Measurements from ENCODE around the gene HMGXB3.

HMGXB3 gene

DNA sequence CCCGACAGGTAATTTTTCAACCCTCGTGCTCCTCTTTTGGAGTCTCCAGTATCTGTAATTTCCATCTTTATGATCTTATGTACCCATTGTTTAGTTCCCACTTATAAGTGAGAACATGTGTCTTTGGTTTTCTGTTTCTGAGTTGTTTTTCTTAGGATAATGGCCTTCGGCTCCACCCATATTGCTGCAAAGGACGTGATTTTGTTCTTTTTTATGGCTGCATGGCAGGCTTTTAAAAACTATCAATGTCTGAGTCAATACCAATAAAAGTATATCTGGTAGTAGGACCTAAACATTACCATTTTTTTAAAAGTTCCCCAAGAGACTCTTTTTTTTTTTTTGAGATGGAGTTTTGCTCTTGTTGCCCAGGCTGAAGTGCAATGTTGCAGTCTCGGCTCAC, 43.9 kb upstream of the HMGXB3 start:
- H3K4me2 ChIP-seq (ENCODE audit: low read length), result no peak overlapping the region
- H3K36me3 ChIP-seq (ENCODE audit: control insufficient read depth, insufficient read depth, low read length), result no peaks in the 10 kb centered on the region
- no peak overlapping the region for H3K4me3 ChIP-seq (ENCODE audit: low read depth, low read length)
- H3K9ac ChIP-seq, result no peak overlapping the region
- no peaks in the 10 kb centered on the region for H3K27me3 ChIP-seq (ENCODE audit: control insufficient read depth, insufficient read depth, low read length)
- TF ChIP-seq, protein P1, sequence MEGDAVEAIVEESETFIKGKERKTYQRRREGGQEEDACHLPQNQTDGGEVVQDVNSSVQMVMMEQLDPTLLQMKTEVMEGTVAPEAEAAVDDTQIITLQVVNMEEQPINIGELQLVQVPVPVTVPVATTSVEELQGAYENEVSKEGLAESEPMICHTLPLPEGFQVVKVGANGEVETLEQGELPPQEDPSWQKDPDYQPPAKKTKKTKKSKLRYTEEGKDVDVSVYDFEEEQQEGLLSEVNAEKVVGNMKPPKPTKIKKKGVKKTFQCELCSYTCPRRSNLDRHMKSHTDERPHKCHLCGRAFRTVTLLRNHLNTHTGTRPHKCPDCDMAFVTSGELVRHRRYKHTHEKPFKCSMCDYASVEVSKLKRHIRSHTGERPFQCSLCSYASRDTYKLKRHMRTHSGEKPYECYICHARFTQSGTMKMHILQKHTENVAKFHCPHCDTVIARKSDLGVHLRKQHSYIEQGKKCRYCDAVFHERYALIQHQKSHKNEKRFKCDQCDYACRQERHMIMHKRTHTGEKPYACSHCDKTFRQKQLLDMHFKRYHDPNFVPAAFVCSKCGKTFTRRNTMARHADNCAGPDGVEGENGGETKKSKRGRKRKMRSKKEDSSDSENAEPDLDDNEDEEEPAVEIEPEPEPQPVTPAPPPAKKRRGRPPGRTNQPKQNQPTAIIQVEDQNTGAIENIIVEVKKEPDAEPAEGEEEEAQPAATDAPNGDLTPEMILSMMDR (IDR thresholded peaks at IDR 0.05), result no peak
- no peaks in the 10 kb centered on the region for H3K79me2 ChIP-seq
- H2AFZ ChIP-seq, result no peak overlapping the region
- no peak overlapping the region for H3K27ac ChIP-seq
- H3K4me1 ChIP-seq, result peaks cover 13% of the 10 kb centered on the region
- H3K9me3 ChIP-seq (ENCODE audit: control insufficient read depth, low read length), result no peaks in the 10 kb centered on the region

DNA sequence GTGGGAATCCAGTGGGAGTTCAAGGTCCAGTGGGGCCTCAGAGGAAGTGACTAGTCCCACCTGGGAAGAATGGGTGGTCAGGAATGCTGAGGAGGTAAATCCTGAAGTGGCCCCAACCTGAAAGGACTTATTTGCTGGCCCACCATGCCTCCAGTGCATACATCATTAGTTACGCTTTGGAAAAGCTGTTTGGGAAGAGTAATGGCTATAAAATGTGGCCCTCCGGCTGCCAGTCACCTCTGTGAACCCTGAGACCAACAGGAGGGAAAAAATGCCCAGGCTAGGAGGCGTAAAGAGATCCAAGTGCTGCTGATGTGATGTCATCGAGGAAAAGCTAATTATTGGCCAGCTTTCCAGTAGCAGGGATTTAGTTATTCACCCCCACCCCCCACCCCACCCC, 42.7 kb upstream of the HMGXB3 start:
- TF ChIP-seq, protein P1 (IDR thresholded peaks at IDR 0.05), result no peak
- H3K9ac ChIP-seq, result no peak overlapping the region
- H3K4me1 ChIP-seq, result peaks cover 16% of the 10 kb centered on the region
- no peaks in the 10 kb centered on the region for H3K36me3 ChIP-seq (ENCODE audit: control insufficient read depth, insufficient read depth, low read length)
- no peak overlapping the region for H3K4me2 ChIP-seq (ENCODE audit: low read length)
- H2AFZ ChIP-seq, result no peak overlapping the region
- no peaks in the 10 kb centered on the region for H3K27me3 ChIP-seq (ENCODE audit: control insufficient read depth, insufficient read depth, low read length)
- no peak overlapping the region for H3K4me3 ChIP-seq (ENCODE audit: low read depth, low read length)
- no peaks in the 10 kb centered on the region for H3K9me3 ChIP-seq (ENCODE audit: control insufficient read depth, low read length)
- H3K79me2 ChIP-seq, result no peaks in the 10 kb centered on the region
- no peak overlapping the region for H3K27ac ChIP-seq

DNA sequence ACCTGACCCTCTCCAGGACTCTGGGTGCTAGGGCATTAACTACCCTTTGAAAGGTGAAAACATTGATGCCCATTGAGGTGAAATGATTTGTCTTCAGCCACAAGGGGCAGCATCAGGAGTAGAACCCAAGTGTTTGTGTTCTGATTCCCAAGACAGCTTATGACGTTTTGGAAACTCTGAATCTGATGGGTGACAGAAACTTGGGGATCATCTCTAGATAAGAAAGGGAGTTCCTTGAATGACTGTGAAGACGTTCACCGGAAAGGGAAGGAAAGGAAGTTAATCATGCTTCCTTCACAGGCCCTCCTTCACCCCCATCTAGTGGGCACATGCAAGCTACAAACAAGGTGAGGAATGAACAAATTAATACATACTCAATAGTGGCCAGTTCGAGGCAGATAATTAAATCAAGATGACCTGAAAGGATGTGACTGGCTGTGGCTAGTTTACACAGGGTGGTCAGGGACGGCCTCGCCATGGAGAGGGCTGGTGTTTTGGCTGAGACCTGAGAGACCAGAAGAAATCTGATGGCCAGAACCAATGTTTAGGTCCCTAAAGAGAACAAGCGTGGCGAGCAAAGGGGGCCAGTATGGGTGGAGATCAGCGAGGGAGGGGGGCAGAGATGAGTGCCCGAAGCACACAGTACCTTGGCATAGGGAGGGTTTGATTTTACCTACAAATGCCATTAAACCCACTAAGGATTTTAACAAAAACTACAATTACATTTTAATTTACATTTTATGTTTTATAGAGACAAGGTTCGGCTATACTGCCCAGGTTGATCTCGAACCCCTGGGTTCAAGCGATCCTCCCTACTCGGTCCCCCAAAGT, 40.9 kb upstream of the HMGXB3 start:
- Histone ChIP-seq H3K79me2 (peaks cover 5% of the 10 kb centered on the region), H2AFZ (peak overlapping the region; percentile 90), H3K4me2 (ENCODE audit: low read length) (peak overlapping the region; percentile 81), H3K9ac (peak overlapping the region; percentile 22), H3K27ac (peak overlapping the region; percentile 93), H3K4me1 (peaks cover 16% of the 10 kb centered on the region), H3K36me3 (ENCODE audit: control insufficient read depth, insufficient read depth, low read length) (no peaks in the 10 kb centered on the region), H3K9me3 (ENCODE audit: control insufficient read depth, low read length) (no peaks in the 10 kb centered on the region), H3K4me3 (ENCODE audit: low read depth, low read length) (peak overlapping the region; percentile 77), H3K27me3 (ENCODE audit: control insufficient read depth, insufficient read depth, low read length) (no peaks in the 10 kb centered on the region)
- TF ChIP-seq, protein P1 (IDR thresholded peaks at IDR 0.05), result peak; percentile 74

DNA sequence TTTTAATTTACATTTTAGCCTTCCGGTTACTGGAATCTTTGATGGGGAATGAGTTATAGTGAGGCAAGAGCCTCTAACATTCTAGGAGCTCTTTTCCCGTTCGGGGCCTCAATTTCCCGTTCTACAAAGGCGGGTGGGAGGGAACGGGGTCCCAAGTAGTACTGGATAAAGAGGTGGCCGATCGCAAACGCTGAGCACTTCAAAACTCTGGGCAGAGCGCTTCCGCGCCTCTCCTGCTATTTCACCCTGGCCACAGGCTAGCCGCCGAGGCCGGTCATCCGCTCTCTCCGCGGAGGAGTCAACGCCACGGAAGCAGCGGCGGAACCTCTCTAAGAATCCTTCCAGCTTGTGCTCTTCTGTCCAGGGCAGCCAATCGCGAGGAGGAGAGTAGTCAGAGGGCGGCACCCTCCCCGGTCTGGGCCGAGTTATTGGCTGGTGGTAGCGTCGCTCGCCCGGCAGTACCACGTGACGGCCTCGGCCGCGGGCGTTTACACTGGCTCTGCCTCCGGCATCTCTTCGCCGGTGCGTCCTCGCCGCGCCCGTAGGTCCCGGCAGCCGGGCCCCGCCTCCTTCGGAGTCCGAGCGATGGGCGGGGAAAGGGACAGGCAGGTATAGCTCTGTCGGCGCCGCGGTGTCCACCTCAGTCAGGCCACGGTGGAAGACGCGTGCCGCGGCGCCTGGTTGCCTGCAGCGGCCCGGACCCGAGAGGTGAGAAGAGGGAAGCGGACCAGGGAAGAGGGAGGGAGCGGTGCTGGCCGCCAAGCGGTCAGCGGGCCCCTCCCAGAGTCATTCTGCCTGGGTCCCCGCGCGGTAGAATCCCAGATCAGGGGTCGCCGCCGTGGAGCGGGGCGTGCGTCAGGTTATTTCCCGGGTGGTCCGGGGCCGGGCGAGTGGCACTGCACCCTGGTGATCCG, 40.0 kb upstream of the HMGXB3 start, which contains the start of gene SLC26A2:
Gene SLC26A2 (plus strand): TSS at position 487 of the 914 bp plus-strand sequence. CDS start 16,895 bp downstream, outside the sequence.
- H3K27ac ChIP-seq, result peak within 1 kb of the TSS; percentile 93
- peak within 1 kb of the TSS; percentile 77 for H3K4me3 ChIP-seq (ENCODE audit: low read depth, low read length)
- H2AFZ ChIP-seq, result peak within 1 kb of the TSS; percentile 90
- H3K4me1 ChIP-seq, result peaks cover 16% of the 10 kb centered on the region
- TF ChIP-seq, protein P1 (IDR thresholded peaks at IDR 0.05), result no peak
- peaks cover 7% of the 10 kb centered on the region for H3K79me2 ChIP-seq
- no peaks in the 10 kb centered on the region for H3K36me3 ChIP-seq (ENCODE audit: control insufficient read depth, insufficient read depth, low read length)
- H3K9ac ChIP-seq, result peak within 1 kb of the TSS; percentile 40
- no peaks in the 10 kb centered on the region for H3K27me3 ChIP-seq (ENCODE audit: control insufficient read depth, insufficient read depth, low read length)
- peak within 1 kb of the TSS; percentile 81 for H3K4me2 ChIP-seq (ENCODE audit: low read length)
- H3K9me3 ChIP-seq (ENCODE audit: control insufficient read depth, low read length), result no peaks in the 10 kb centered on the region
